ENCODE data around the gene HNRNPUL1. TPM values are rescaled to one million over a fixed set of nuclear protein-coding genes. Genes with fewer than 3 reads are reported as not detected.

Gene HNRNPUL1
- total and polyA plus RNA-seq, 2 experiments from 2014 or later: 204 to 207 TPM

Small RNA genes within 50 kb of the gene (small RNA-seq; reads per million reads assigned to genes)
- not detected for gene RN7SL34P (ENCODE audit: low replicate concordance)

Other genes starting within 250 kb of the HNRNPUL1 start
- gene CYP2A13, start 175.9 kb upstream of the HNRNPUL1 start, total RNA-seq (2014; rRNA removed; shearing (Covaris generic)): 0.35 and 0.50 TPM in 2 replicates
- gene CYP2A13, start 175.9 kb upstream of the HNRNPUL1 start, polyA plus RNA-seq (2016; fragmentation: Nextera tagmentation; extraction: Ambion mirVana): 0.27 and 0.40 TPM in 2 replicates
- not detected in 2 replicates for gene CYP2F1, start 149.9 kb upstream of the HNRNPUL1 start, total RNA-seq (2014; rRNA removed; shearing (Covaris generic))
- 0.99 and 1.1 TPM in 2 replicates for gene CYP2F1, start 149.9 kb upstream of the HNRNPUL1 start, polyA plus RNA-seq (2016; fragmentation: Nextera tagmentation; extraction: Ambion mirVana)
- 272 and 315 TPM in 2 replicates for gene CYP2S1, start 71.2 kb upstream of the HNRNPUL1 start, total RNA-seq (2014; rRNA removed; shearing (Covaris generic))
- 130 and 137 TPM in 2 replicates for gene CYP2S1, start 71.2 kb upstream of the HNRNPUL1 start, polyA plus RNA-seq (2016; fragmentation: Nextera tagmentation; extraction: Ambion mirVana)
- 23.7 and 28.4 TPM in 2 replicates for gene AXL, start 45.1 kb upstream of the HNRNPUL1 start, total RNA-seq (2014; rRNA removed; shearing (Covaris generic))
- gene AXL, start 45.1 kb upstream of the HNRNPUL1 start, polyA plus RNA-seq (2016; fragmentation: Nextera tagmentation; extraction: Ambion mirVana): 7.5 and 9.0 TPM in 2 replicates
- gene CCDC97, start 45.8 kb downstream of the HNRNPUL1 start, total RNA-seq (2014; rRNA removed; shearing (Covaris generic)): 8.0 and 9.7 TPM in 2 replicates
- gene CCDC97, start 45.8 kb downstream of the HNRNPUL1 start, polyA plus RNA-seq (2016; fragmentation: Nextera tagmentation; extraction: Ambion mirVana): 8.2 and 11.0 TPM in 2 replicates
- gene TGFB1, start 89.5 kb downstream of the HNRNPUL1 start, total RNA-seq (2014; rRNA removed; shearing (Covaris generic)): 6.7 and 7.9 TPM in 2 replicates
- gene TGFB1, start 89.5 kb downstream of the HNRNPUL1 start, polyA plus RNA-seq (2016; fragmentation: Nextera tagmentation; extraction: Ambion mirVana): 0.99 and 1.4 TPM in 2 replicates
- gene B9D2, start 99.8 kb downstream of the HNRNPUL1 start, total RNA-seq (2014; rRNA removed; shearing (Covaris generic)): 2.7 and 3.0 TPM in 2 replicates
- 4.9 and 7.4 TPM in 2 replicates for gene B9D2, start 99.8 kb downstream of the HNRNPUL1 start, polyA plus RNA-seq (2016; fragmentation: Nextera tagmentation; extraction: Ambion mirVana)
- gene TMEM91, start 112.2 kb downstream of the HNRNPUL1 start, total RNA-seq (2014; rRNA removed; shearing (Covaris generic)): 9.3 and 9.5 TPM in 2 replicates
- gene TMEM91, start 112.2 kb downstream of the HNRNPUL1 start, polyA plus RNA-seq (2016; fragmentation: Nextera tagmentation; extraction: Ambion mirVana): 8.1 and 10.6 TPM in 2 replicates
- 65.1 and 65.4 TPM in 2 replicates for gene EXOSC5, start 133.0 kb downstream of the HNRNPUL1 start, total RNA-seq (2014; rRNA removed; shearing (Covaris generic))
- 116 and 125 TPM in 2 replicates for gene EXOSC5, start 133.0 kb downstream of the HNRNPUL1 start, polyA plus RNA-seq (2016; fragmentation: Nextera tagmentation; extraction: Ambion mirVana)
- 31.3 and 42.4 TPM in 2 replicates for gene BCKDHA, start 133.4 kb downstream of the HNRNPUL1 start, total RNA-seq (2014; rRNA removed; shearing (Covaris generic))
- gene BCKDHA, start 133.4 kb downstream of the HNRNPUL1 start, polyA plus RNA-seq (2016; fragmentation: Nextera tagmentation; extraction: Ambion mirVana): 14.2 and 15.0 TPM in 2 replicates
- gene B3GNT8, start 163.0 kb downstream of the HNRNPUL1 start, total RNA-seq (2014; rRNA removed; shearing (Covaris generic)): 0.70 and 1.8 TPM in 2 replicates
- 0.71 TPM in 2 replicates for gene B3GNT8, start 163.0 kb downstream of the HNRNPUL1 start, polyA plus RNA-seq (2016; fragmentation: Nextera tagmentation; extraction: Ambion mirVana)
- gene DMAC2, start 175.5 kb downstream of the HNRNPUL1 start, total RNA-seq (2014; rRNA removed; shearing (Covaris generic)): 83.5 and 86.5 TPM in 2 replicates
- 74.5 and 77.2 TPM in 2 replicates for gene DMAC2, start 175.5 kb downstream of the HNRNPUL1 start, polyA plus RNA-seq (2016; fragmentation: Nextera tagmentation; extraction: Ambion mirVana)
- gene ERICH4, start 178.8 kb downstream of the HNRNPUL1 start, total RNA-seq (2014; rRNA removed; shearing (Covaris generic)): not detected in 2 replicates
- not detected in 2 replicates for gene ERICH4, start 178.8 kb downstream of the HNRNPUL1 start, polyA plus RNA-seq (2016; fragmentation: Nextera tagmentation; extraction: Ambion mirVana)